Upper lobe of left lung (tissue), 6 donors: ENCODE measurements around the gene TINCR. TPM values are rescaled to one million over a fixed set of nuclear protein-coding genes. Genes with fewer than 3 reads are reported as not detected.

Source experiments
- ATAC-seq, 2 donors: fragments of 200-7000 bp; cut with Tn5 transposase; one replicate each; pipeline ENCODE4 v1.9.1; 2022; ENCODE audit warnings: mild to moderate bottlenecking in 2 of 2, moderate library complexity in 2 of 2; ENCODE audit not compliant: low FRiP score in 2 of 2
- DNase-seq, 2 donors: peaks; one replicate each; pipeline ENCODE4 v3.0.0-alpha.2; 2019 to 2020
- H3K27ac ChIP-seq, 4 donors: fragments of 200-600 bp; sonication (generic); one replicate each; pipeline ENCODE4 v1.5.1; 2016 to 2019
- H3K27me3 ChIP-seq, 4 donors: fragments of 200-600 bp; sonication (generic); one replicate each; pipeline ENCODE4 v1.5.1; 2017 to 2019
- H3K36me3 ChIP-seq, 4 donors: fragments of 200-600 bp; sonication (generic); one replicate each; pipeline ENCODE4 v1.5.1; 2016 to 2019
- H3K4me1 ChIP-seq, 4 donors: fragments of 200-600 bp; sonication (generic); one replicate each; pipeline ENCODE4 v1.5.1; 2018 to 2019
- H3K4me3 ChIP-seq, 4 donors: fragments of 200-600 bp; sonication (generic); one replicate each; pipeline ENCODE4 v1.5.1; 2017 to 2019; ENCODE audit warnings: mild to moderate bottlenecking in 2 of 4, moderate library complexity in 1 of 4
- H3K9me3 ChIP-seq, 4 donors: fragments of 200-600 bp; sonication (generic); one replicate each; pipeline ENCODE4 v1.5.1; 2018 to 2019
- EP300 ChIP-seq, 4 donors: sonication (generic); formaldehyde crosslinking; IDR thresholded peaks; one replicate each; pipeline ENCODE4 v1.5.1; 2017; ENCODE audit warnings: antibody characterized with exemption in 4 of 4, control low read depth in 2 of 4
- POLR2A ChIP-seq, 4 donors: fragments of 450-650 bp; IDR thresholded peaks; one replicate each; pipeline ENCODE4 v1.5.1; 2016 to 2017; ENCODE audit warnings: antibody characterized with exemption in 4 of 4, mild to moderate bottlenecking in 2 of 4
- POLR2AphosphoS5 ChIP-seq, 2 donors: sonication (generic); formaldehyde crosslinking; IDR thresholded peaks; one replicate each; pipeline ENCODE4 v1.5.1; 2017; ENCODE audit warnings: antibody characterized with exemption in 2 of 2
- WGBS, 2 donors: methylation state at CpG; one replicate each; pipeline ENCODE4 v1.1.5; 2017 to 2018; 5-methylcytosine and 5-hydroxymethylcytosine counted together
- total RNA-seq, 6 donors: library from RNA; depleted of rRNA in 4 of 6; stranded (reverse); fragments of >200 nt in 4 of 6; gene quantifications; one replicate each; pipeline versions ENCODE4 v1.1.0 to v1.2.1, GENCODE V29; 2016 to 2021
- TF ChIP-seq, protein P1 (sequence below), 6 experiments: fragments of 450-650 bp in 4 of 6; fragments of 200-600 bp in 2 of 6; sonication (generic) in 2 of 6; IDR thresholded peaks; one replicate each; pipeline ENCODE4 v1.5.1; 2016 to 2019; ENCODE audit warnings: antibody characterized with exemption in 6 of 6
- donor health status: DM: no; HTN: no; CAD: no; lungs with moderate emphysema.
- donor health status: DM: no; HTN: yes; CAD: no; lungs with severe emphysema.

The TINCR gene
- total RNA-seq, 6 donors from 2014 or later: 3.1 to 12.8 (median 4.3) TPM

DNA sequence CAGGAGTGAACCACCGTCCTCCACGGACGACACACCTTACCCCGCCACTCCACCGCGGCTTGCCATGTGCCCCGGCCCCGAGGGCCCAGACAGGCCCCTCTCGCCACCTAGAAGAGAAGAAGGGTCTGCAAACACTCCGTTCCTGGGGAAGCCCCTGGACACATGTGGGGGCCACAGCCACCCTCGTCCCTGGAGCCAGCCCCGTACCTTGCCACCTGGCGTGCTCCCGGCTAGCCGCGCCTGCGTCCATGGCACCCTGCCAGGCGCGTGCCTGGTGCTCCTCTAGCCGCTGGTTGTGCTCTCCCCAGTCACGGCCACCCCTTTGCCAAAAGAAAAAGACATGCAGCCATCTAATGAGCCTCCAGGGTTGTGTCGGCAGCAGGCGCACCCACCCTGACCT is 19.9 kb upstream of the TINCR start:
- no peak for TF ChIP-seq POLR2AphosphoS5 (IDR thresholded peaks at IDR 0.05)
- TF ChIP-seq POLR2A (IDR thresholded peaks at IDR 0.05): no peak
- no peak for TF ChIP-seq EP300 (IDR thresholded peaks at IDR 0.05)
- TF ChIP-seq, protein P1, sequence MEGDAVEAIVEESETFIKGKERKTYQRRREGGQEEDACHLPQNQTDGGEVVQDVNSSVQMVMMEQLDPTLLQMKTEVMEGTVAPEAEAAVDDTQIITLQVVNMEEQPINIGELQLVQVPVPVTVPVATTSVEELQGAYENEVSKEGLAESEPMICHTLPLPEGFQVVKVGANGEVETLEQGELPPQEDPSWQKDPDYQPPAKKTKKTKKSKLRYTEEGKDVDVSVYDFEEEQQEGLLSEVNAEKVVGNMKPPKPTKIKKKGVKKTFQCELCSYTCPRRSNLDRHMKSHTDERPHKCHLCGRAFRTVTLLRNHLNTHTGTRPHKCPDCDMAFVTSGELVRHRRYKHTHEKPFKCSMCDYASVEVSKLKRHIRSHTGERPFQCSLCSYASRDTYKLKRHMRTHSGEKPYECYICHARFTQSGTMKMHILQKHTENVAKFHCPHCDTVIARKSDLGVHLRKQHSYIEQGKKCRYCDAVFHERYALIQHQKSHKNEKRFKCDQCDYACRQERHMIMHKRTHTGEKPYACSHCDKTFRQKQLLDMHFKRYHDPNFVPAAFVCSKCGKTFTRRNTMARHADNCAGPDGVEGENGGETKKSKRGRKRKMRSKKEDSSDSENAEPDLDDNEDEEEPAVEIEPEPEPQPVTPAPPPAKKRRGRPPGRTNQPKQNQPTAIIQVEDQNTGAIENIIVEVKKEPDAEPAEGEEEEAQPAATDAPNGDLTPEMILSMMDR (IDR thresholded peaks at IDR 0.05): no peak
- 84 to 95% methylated on average over 22 to 23 of the region's 23 CpGs for WGBS, 2 donors

DNA sequence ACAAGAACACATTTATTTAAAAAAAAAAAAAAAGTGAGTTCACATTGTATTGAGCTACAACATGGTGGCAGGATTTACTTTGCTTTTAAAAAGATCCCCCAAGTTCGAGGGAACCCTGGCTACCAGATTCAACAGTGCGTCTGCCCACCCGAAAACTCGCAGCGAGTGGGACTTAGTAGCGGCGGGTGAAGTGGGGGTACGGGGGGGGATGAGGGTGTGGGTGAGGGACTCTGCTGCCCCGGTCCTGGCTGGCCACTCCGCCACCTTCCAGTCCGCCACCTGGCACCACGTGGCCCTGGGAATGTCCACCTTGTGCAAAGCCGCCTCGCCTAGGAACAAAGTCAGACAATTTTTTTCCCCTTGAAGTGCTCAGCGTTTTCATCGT is 19.3 kb upstream of the TINCR start:
- Histone ChIP-seq H3K4me3 (no peak overlapping the region), H3K27me3 (no peaks in the 10 kb centered on the region), H3K27ac (no peak overlapping the region), H3K36me3 (peaks cover 22 to 76% (median 68%) of the 10 kb centered on the region in 4 donors), H3K4me1 (peaks cover 0 to 5% (median 0%) of the 10 kb centered on the region in 4 donors), H3K9me3 (no peaks in the 10 kb centered on the region)
- 89 to 94% methylated on average over 15 to 16 of the region's 16 CpGs for WGBS, 2 donors
- no peak for ATAC-seq
- TF ChIP-seq POLR2AphosphoS5 (IDR thresholded peaks at IDR 0.05) (no peak), POLR2A (IDR thresholded peaks at IDR 0.05) (no peak), EP300 (IDR thresholded peaks at IDR 0.05) (no peak)
- TF ChIP-seq, protein P1 (IDR thresholded peaks at IDR 0.05): no peak
- no peak for DNase-seq

More for the DNA sequence above, 19.9 kb upstream of the TINCR start:
- H3K4me3 ChIP-seq: no peak overlapping the region
- H3K27me3 ChIP-seq: no peaks in the 10 kb centered on the region
- H3K4me1 ChIP-seq: peaks cover 0 to 5% (median 0%) of the 10 kb centered on the region in 4 donors
- H3K36me3 ChIP-seq: peaks cover 27 to 76% (median 71%) of the 10 kb centered on the region in 4 donors
- no peaks in the 10 kb centered on the region for H3K9me3 ChIP-seq
- DNase-seq: no peak
- no peak overlapping the region for H3K27ac ChIP-seq
- ATAC-seq: no peak

DNA sequence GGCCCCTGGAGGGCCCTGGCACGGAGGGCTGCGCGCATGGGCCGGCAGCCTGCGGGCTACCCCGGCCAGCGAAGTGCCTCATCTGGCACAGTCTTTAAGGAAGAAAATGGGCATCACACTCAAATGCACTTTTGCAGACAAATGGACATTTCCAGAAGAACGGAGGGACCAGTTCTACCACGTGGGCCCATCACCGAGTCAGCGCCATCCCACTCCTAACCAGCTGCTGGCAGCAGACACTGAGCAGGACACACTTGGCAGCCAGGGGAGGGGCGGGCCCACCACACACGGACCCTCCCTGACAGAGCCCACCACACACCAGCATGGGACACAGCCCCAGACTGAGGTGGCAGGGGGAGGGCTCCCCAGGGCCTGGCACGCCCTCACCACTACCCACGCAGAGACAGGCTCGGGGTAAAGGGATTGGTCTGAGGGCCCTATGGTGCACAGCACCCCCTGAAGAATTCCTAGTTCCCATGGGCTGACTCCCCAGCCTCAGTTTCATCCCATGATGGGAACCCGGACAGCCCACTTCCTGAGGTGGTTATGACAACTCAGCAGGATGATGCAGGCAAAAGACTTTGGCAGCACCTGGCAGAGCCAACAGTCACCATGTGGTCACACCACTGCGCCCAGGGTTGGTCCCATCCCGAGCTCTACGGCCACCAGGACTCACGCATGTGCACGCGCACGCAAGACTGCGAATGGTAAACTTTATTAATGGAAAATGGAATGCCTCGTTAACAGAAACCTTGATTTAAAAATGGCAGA is 18.7 kb upstream of the TINCR start:
- TF ChIP-seq POLR2A (IDR thresholded peaks at IDR 0.05): no peak
- TF ChIP-seq POLR2AphosphoS5 (IDR thresholded peaks at IDR 0.05): no peak
- TF ChIP-seq, protein P1 (IDR thresholded peaks at IDR 0.05): no peak
- TF ChIP-seq EP300 (IDR thresholded peaks at IDR 0.05): no peak

DNA sequence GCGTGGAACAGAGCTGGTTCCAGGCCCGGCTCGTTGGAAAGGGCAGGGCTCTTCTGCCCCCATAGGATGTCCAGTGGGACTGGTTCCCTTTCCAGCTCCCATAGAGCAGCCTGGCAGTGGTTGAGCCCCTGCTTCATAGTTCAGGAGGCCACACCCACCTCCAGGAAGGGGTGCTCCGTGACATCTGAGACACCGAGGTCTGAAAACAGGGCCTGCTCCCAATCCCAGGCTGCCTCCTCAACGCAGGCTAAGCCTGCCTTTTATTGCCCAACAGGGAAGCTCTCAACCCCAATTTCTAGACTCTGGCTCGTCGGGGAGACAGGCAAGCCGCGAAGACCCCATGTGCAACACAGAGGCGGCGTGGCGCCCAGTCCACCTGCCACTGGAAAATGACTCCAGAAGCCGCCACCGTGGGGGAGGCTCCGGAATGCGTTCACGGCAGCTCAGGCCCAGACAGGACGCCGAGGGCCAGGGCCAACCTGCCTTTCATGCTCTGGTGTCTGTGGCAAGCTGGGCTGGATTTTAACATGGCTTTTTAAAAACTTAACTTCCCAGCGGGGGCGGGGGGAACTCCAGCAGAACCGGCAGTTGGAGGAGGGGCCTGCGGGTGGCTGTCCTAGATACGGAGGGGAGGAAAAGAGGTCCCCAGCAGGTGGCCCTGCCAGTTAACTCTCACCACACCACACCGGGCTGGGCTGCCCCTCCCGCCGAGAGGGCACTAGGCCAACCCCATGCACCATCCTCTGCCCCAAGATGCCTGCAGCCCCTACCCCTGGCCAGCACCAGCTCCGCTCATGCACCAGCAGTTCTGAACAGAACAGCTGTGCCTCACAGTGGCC is 17.9 kb upstream of the TINCR start:
- Histone ChIP-seq H3K4me3 (no peak overlapping the region), H3K9me3 (no peaks in the 10 kb centered on the region), H3K4me1 (peaks cover 0 to 5% (median 0%) of the 10 kb centered on the region in 4 donors), H3K36me3 (peaks cover 10 to 69% (median 56%) of the 10 kb centered on the region in 4 donors), H3K27me3 (no peaks in the 10 kb centered on the region), H3K27ac (no peak overlapping the region)
- TF ChIP-seq POLR2A (IDR thresholded peaks at IDR 0.05) (no peak), EP300 (IDR thresholded peaks at IDR 0.05) (no peak), POLR2AphosphoS5 (IDR thresholded peaks at IDR 0.05) (no peak)
- TF ChIP-seq, protein P1 (IDR thresholded peaks at IDR 0.05): no peak
- no peak for ATAC-seq
- 30 to 56% methylated on average over 6 to 27 of the region's 29 CpGs for WGBS, 2 donors
- DNase-seq: no peak

More for the DNA sequence above, 18.7 kb upstream of the TINCR start:
- no peak for DNase-seq
- no peaks in the 10 kb centered on the region for H3K9me3 ChIP-seq
- H3K27me3 ChIP-seq: no peaks in the 10 kb centered on the region
- H3K27ac ChIP-seq: no peak overlapping the region
- no peak for ATAC-seq
- WGBS, 2 donors: 83 to 87% methylated on average over 18 to 26 of the region's 26 CpGs
- H3K4me3 ChIP-seq: no peak overlapping the region
- H3K4me1 ChIP-seq: peaks cover 0 to 5% (median 0%) of the 10 kb centered on the region in 4 donors
- peaks cover 16 to 76% (median 64%) of the 10 kb centered on the region in 4 donors for H3K36me3 ChIP-seq
